ENCODE results near the gene KDM6B.

KDM6B gene

DNA sequence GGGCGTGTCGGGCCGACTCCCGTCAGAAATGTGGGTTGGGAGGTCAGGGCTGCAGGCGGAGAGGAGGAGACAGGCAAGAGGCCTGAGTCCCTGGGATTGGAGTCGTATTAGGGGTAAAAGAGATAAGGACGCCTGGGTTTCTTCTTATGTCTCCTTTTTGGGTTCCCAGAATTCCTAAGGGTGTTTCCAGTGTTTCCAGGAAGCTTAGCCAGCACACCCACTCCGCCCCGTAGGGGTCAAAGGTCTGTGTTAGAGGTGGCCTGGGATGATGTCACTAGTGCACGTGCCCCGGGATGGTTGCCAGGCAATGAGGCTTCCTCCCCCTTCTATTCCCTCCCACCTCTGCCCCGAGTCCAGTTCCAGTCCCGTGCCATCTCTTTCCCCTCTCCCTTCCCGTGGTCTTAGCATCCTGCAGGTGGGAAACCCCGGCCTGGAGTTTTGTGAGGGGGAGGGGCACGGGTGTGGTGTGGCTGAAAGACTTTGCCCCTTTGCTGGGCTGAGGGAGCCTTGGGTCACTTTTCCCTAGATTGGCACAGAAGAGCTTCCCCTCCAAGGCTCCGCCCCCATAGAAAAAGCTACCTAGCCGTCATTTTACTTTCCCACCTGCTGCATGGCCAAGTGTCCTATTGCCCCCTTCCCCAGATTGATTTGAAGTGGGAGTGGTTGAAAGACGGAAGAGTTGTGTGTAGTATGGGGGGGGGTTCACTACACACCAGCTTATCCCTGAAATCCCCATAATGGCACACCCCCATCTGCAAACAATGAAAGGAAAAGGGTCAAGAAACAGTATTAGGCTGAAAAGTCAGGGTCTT, 2.8 kb downstream of the KDM6B start:
- H3K4me3 ChIP-seq (ENCODE audit: low read depth, low read length) = peak overlapping the region; percentile 62
- TF ChIP-seq, protein P1, sequence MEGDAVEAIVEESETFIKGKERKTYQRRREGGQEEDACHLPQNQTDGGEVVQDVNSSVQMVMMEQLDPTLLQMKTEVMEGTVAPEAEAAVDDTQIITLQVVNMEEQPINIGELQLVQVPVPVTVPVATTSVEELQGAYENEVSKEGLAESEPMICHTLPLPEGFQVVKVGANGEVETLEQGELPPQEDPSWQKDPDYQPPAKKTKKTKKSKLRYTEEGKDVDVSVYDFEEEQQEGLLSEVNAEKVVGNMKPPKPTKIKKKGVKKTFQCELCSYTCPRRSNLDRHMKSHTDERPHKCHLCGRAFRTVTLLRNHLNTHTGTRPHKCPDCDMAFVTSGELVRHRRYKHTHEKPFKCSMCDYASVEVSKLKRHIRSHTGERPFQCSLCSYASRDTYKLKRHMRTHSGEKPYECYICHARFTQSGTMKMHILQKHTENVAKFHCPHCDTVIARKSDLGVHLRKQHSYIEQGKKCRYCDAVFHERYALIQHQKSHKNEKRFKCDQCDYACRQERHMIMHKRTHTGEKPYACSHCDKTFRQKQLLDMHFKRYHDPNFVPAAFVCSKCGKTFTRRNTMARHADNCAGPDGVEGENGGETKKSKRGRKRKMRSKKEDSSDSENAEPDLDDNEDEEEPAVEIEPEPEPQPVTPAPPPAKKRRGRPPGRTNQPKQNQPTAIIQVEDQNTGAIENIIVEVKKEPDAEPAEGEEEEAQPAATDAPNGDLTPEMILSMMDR (IDR thresholded peaks at IDR 0.05; ENCODE audit: control insufficient read depth, extremely low read depth, insufficient read depth) = no peak
- DNase-seq (ENCODE audit: low read depth) = peak; percentile 99

DNA sequence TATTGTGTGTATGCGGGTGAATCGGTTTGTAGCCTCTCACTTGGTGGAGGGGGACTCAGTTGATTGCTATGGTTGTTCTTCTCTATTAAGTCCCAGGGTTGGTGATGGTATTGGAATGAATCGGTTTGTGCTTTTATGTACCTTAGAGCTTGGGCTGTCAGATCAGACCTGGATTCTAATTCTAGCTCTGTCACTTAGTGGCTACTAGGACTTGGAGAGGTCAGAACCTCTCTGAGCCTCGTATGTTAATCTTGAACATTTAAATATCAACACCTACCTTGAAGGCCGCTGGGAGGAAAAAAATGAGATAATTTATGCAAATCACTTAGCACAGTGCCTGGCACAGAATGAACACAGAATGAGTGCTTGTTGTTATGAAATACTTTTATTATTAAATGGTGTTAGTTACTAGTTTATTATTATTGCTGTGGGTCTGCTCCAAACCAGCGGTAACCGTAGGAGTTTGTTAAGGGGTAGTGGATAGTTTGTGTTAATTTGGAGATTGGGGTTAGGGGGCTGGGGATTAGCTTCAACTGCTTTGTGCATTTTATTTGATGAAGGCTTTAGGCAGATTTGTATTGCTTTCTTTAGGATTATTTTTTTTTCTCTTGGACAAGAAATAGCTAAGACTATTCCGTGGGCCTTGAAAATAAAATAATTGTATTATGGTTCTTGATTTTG, 3.5 kb downstream of the KDM6B start:
- no peak for DNase-seq (ENCODE audit: low read depth)
- TF ChIP-seq, protein P1 (IDR thresholded peaks at IDR 0.05; ENCODE audit: control insufficient read depth, extremely low read depth, insufficient read depth) = no peak

DNA sequence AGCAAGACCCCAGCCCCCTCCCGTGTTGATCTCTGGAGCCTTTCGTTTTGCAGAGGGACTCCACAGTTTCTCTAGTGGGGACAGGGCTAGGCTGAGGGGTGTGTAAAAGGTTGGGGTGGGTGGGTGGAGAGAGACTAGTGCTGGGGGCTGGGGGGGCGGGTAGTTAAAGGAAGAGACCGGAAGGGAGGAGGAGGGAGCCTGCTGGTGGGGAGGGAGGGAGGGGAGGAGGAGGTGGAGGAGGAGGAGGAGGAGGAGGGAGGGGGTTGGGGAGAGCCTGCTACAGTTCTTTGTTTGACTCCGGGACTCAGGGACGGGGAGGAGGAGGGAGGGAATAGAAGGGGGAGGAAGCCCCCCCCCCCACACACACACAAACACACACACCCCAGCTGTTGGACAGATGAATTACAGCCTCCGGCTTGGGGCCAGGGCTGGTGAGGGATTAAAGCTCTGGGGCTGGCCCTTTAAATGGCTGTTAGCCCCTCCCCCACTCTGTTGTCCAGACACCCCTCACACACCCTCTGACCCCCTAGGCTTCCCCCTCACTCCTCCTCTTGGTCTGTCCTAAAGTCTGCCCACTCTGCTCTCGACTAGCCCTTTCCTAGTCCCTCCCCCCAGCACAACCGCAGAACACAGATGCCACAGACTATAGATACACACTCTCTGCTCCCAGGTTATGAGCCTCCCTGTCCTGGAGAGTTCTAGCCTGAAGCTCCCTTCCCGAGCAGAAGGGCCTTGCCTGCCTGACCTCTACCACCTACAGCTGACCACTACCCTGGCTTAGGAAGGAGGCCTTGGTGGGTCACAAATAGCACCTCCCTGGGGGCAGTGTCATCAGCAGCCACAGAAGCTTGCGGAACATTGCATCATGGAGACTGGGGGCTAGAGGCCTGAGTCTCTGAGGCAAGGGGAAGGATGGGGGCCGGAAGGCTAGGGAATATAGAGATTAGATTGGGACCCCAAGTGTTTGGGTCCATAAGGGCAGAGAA, 4.4 kb downstream of the KDM6B start:
- DNase-seq (ENCODE audit: low read depth) = no peak
- TF ChIP-seq, protein P1 (IDR thresholded peaks at IDR 0.05; ENCODE audit: control insufficient read depth, extremely low read depth, insufficient read depth) = no peak
- H3K4me3 ChIP-seq (ENCODE audit: low read depth, low read length) = peak overlapping the region; percentile 62

More for the DNA sequence above, 3.5 kb downstream of the KDM6B start:
- H3K4me3 ChIP-seq (ENCODE audit: low read depth, low read length) = peak overlapping the region; percentile 62

DNA sequence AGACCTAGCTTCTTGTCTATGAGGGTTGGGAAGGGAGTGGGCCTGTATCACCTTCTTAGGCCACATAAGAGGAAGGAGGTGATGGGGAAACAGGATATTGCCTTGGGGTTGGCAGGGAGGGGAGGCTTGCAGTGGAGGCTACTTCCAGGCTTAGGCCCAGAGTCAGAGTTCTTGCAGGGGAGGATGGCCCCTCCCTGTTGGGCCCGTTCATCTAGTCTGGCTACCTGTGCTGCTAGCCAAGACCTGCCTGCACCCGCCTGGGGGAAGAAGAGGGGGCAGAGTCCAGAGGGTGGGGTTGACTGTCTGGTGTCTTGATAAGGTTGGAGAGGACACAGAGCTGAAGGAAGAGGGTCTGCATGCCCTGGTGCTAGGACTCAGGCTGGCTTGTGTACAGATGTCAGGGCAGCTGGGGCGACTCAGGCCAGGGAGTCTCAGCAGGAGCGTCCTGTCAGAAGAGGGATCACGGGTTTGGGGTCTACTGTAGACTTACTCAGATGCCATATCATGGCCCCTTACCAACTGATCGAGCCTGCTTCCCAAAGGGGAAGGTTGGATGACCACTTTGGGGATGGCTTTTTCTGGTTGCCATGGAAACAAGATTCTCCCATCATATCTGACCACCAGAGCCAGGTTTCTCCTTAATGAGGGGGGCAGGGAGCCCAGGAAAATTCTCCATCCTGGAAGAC, 5.3 kb downstream of the KDM6B start:
- TF ChIP-seq, protein P1 (IDR thresholded peaks at IDR 0.05; ENCODE audit: control insufficient read depth, extremely low read depth, insufficient read depth) = no peak
- H3K4me3 ChIP-seq (ENCODE audit: low read depth, low read length) = peak overlapping the region; percentile 62
- no peak for DNase-seq (ENCODE audit: low read depth)

DNA sequence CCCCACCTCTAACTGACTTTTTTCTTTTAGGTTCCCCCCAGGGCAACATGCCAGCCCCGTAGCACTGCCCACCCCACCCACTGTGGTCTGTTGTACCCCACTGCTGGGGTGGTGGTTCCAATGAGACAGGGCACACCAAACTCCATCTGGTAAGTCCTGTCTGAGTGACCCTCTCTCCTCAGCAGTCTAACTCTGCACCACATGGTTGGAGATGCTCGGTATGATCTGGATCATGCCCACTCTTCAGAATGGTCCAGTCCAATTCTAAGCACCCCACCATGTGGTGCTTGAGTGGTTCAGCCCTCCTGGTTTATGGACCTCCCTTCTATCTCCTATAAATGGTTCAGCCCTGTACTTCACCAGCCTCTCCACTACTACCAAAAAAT, 5.9 kb downstream of the KDM6B start:
- DNase-seq (ENCODE audit: low read depth) = no peak
- H3K4me3 ChIP-seq (ENCODE audit: low read depth, low read length) = peak overlapping the region; percentile 88
- TF ChIP-seq, protein P1 (IDR thresholded peaks at IDR 0.05; ENCODE audit: control insufficient read depth, extremely low read depth, insufficient read depth) = no peak

DNA sequence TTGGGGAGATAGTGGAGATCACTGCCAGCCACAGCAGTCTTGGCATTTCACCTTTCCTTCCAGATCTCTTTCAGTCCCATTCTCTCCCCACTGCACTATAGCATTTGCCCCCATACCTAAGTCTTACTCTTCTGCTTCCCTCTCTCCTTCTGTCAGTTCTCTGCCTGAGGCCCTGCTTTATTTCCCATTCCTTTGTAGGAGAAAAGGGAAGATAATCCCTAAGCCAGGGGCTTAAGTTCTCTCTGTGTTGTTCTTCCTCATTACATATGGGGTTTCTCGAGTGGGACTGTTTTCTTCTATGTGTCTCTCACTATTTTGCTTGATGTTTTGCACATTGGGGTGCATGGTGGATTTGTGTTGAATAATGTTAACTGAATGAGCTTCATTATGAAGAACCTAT, 6.4 kb downstream of the KDM6B start:
- peak overlapping the region; percentile 88 for H3K4me3 ChIP-seq (ENCODE audit: low read depth, low read length)
- DNase-seq (ENCODE audit: low read depth) = no peak

More for the DNA sequence above, 6.4 kb downstream of the KDM6B start:
- TF ChIP-seq, protein P1 (IDR thresholded peaks at IDR 0.05; ENCODE audit: control insufficient read depth, extremely low read depth, insufficient read depth) = no peak

All from LNCaP clone FGC (cell line).